ENCODE results near the gene RPS27L. TPM values are rescaled to one million over a fixed set of nuclear protein-coding genes. Genes with fewer than 3 reads are reported as not detected.
A peak's percentile ranks its signal among the peaks of the same experiment; 100 is the strongest.
"Not testable (repeated sequence)": the region's sequence is repeated elsewhere in the genome, so short reads cannot be mapped to it uniquely, and the experiment has no call there.

The RPS27L gene
- total RNA-seq, 1 donor from 2014 or later: 179 TPM

- no peak for DNase-seq (ENCODE audit: low spot score)
Measured at GRCh38 chr15:63140936-63141335, 16.3 kb downstream of the RPS27L start.

- DNase-seq (ENCODE audit: low spot score): no peak
Measured at GRCh38 chr15:63136742-63137141, 20.5 kb downstream of the RPS27L start.

- DNase-seq (ENCODE audit: low spot score): no peak
Measured at GRCh38 chr15:63135804-63136203, 21.5 kb downstream of the RPS27L start.

GRCh38 chr15:63135281-63135680 is 22.0 kb downstream of the RPS27L start:
- DNase-seq (ENCODE audit: low spot score): no peak

GRCh38 chr15:63134245-63134985 is 22.9 kb downstream of the RPS27L start:
- no peak for DNase-seq (ENCODE audit: low spot score)

- no peak for DNase-seq (ENCODE audit: low spot score)
Measured at GRCh38 chr15:63133786-63134185, 23.5 kb downstream of the RPS27L start.

GRCh38 chr15:63126726-63127125 is 30.6 kb downstream of the RPS27L start:
- no peak for DNase-seq (ENCODE audit: low spot score)

GRCh38 chr15:63124506-63124905 is 32.8 kb downstream of the RPS27L start:
- no peak for DNase-seq (ENCODE audit: low spot score)

- DNase-seq (ENCODE audit: low spot score): peak; percentile 78
Measured at GRCh38 chr15:63122002-63122875, 35.0 kb downstream of the RPS27L start.

- DNase-seq (ENCODE audit: low spot score): peak; percentile 88
Measured at GRCh38 chr15:63121382-63122001, 35.8 kb downstream of the RPS27L start, which contains the start of gene LACTB. Gene LACTB, plus strand, starts transcription at chr15:63121861. Its CDS starts 11 bp downstream, at chr15:63121872.

GRCh38 chr15:63118854-63119253 is 38.4 kb downstream of the RPS27L start:
- DNase-seq (ENCODE audit: low spot score): no peak

- DNase-seq (ENCODE audit: low spot score): no peak
Measured at GRCh38 chr15:63114465-63114864, 42.8 kb downstream of the RPS27L start.

- no peak for DNase-seq (ENCODE audit: low spot score)
Measured at GRCh38 chr15:63112871-63113270, 44.4 kb downstream of the RPS27L start.

- DNase-seq (ENCODE audit: low spot score): no peak
Measured at GRCh38 chr15:63111481-63111880, 45.8 kb downstream of the RPS27L start.

GRCh38 chr15:63110428-63111026 is 46.8 kb downstream of the RPS27L start:
- DNase-seq (ENCODE audit: low spot score): no peak

- DNase-seq (ENCODE audit: low spot score): no peak
Measured at GRCh38 chr15:63109920-63110319, 47.4 kb downstream of the RPS27L start.

- no peak for DNase-seq (ENCODE audit: low spot score)
Measured at GRCh38 chr15:63109498-63109897, 47.8 kb downstream of the RPS27L start.

GRCh38 chr15:63107895-63108546 is 49.3 kb downstream of the RPS27L start:
- peak; percentile 80 for DNase-seq (ENCODE audit: low spot score)

GRCh38 chr15:63105354-63105753 is 51.9 kb downstream of the RPS27L start:
- DNase-seq (ENCODE audit: low spot score): not testable (repeated sequence)

- DNase-seq (ENCODE audit: low spot score): no peak
Measured at GRCh38 chr15:63104727-63105126, 52.5 kb downstream of the RPS27L start.

- DNase-seq (ENCODE audit: low spot score): no peak
Measured at GRCh38 chr15:63103416-63103815, 53.9 kb downstream of the RPS27L start.

Data from mucosa of gallbladder (tissue), 1 donor.